COLO829 (cell line): ENCODE data around the gene VAC14.
"Not testable (repeated sequence)": the region's sequence is repeated elsewhere in the genome, so short reads cannot be mapped to it uniquely, and the experiment has no call there.

Experiments
- DNase-seq: peaks from one replicate; pipeline ENCODE4 v3.0.0; 2012; ENCODE audit warnings: low spot score

Gene VAC14

GRCh38 chr16:70660672-70661350 is 140.1 kb downstream of the VAC14 start:
- DNase-seq: no peak

- DNase-seq: no peak
These were observed 140.8 kb downstream of the VAC14 start for GRCh38 chr16:70659953-70660671.

DNA sequence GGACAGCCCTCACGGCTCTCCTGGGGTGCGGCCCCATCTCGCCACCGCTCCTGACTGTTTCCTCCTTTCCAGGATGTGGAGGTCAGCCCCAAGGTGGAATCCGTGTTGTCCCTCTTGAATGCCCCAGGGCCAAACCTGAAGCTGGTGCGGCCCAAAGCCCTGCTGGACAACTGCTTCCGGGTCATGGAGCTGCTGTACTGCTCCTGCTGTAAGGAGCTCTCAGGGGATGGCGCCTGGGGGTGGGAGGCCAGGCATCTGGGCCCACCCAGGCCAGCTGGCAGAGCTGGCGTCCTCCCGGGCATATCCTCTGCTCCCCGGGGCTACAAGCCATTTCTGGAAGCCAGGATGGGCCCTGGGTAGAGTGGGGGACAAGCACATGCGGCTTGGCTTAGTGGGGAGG is 141.4 kb downstream of the VAC14 start:
- no peak for DNase-seq

DNA sequence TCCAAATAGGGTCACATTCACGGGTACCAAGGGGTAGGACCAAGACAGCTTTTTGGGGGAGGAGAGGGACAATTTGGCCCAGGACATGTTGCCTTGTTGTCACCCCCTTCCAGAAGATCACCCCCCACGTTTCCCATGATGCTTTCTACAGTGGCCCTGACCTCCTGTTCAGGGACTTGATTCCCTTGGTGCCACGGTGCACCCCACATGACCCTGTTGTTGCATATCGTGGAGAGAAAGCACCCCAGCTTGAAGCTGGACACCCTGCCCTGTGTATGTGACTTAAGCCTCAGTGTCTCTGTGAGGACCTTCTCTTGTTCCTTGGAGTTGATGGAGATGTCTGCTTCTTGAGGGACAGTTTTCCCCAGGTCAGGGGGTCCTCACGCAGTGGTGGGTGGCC is 142.0 kb downstream of the VAC14 start:
- DNase-seq: no peak

- no peak for DNase-seq
These were observed 143.0 kb downstream of the VAC14 start for GRCh38 chr16:70657956-70658355.

DNA sequence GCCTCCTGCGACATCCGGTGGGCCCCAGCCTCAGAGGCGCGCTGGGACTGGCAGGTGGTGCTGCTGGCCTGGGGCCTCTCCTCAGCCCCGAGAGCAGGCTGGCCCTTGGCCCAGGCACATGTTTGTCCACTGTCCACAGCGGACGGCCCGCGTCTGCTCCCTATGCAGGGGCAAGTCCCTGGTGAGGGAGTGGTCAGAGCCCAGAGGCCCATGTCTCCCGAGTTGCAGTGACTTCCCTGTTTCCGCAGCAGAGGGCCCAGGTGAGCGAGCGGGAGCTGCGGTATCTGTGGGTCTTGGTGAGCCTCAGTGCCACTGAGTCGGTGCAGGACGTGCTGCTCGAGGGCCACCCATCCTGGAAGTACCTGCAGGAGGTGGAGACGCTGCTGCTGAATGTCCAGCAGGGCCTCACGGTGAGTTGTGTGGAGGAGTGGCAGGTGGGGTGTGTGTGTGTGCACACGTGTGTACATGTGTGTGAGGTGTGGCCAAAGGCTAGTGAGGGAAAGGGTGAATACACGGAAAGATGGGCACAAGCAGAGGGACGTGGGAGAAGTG is 144.2 kb downstream of the VAC14 start:
- no peak for DNase-seq

GRCh38 chr16:70656065-70656711 is 144.8 kb downstream of the VAC14 start:
- DNase-seq: no peak

GRCh38 chr16:70653809-70654771 is 146.9 kb downstream of the VAC14 start:
- peak; percentile 45 for DNase-seq

DNA sequence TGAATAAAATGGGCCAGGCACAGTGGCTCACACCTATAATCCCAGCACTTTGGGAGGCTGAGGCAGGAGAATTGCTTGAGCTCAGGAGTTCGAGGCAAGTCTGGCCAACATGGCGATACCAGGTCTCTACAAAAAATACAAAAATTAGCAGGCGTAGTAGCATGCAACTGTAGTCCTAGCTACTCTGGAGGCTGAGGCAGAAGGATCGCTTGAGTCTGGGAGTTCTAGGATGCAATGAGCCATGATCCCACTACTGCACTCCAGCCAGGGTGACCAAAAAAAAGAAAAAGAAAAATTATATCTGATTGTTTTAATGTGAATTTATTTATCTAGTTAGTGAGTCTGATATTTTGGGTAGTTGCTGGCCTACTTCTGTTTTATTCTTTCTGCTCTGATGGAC is 147.6 kb downstream of the VAC14 start:
- DNase-seq: no peak

DNA sequence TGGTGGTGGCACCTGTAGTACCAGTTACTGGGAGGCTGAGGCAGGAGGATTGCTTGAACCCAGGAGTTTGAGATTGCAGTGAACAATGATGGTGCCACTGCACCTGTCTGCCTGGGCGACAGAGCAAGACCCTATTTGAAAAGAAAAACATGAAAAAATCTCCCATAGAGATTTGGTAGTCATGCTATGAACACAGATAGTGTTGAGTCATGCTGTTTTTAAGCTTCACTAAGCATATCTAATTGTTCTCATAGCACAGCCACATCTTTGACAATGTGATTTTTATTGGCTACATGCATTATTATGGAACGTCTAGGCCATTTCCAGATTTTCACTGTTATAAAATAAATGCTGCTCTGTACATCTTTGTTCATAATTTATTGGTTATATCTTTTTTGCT is 148.6 kb downstream of the VAC14 start:
- no peak for DNase-seq

DNA sequence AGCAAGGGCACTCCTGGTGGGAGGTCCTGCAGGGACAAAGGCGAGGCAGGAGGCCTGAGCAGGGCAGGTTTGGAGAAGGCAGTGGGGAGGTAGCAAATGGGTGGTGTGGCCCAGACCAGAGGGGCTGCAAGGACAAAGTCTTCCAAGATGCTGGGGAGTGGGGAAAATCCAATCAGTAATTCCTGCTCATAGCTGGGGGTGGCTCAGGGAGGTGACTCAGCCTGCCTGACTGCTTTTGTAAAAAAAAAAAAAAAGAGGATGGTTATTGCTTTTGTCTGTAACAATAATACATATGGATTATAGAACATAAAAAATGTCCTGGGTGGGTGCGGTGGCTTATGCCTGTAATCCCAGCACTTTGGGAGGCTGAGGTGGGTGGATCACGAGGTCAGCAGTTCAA is 149.4 kb downstream of the VAC14 start:
- DNase-seq: no peak

- no peak for DNase-seq
These were observed 150.7 kb downstream of the VAC14 start for GRCh38 chr16:70650216-70650615.

DNA sequence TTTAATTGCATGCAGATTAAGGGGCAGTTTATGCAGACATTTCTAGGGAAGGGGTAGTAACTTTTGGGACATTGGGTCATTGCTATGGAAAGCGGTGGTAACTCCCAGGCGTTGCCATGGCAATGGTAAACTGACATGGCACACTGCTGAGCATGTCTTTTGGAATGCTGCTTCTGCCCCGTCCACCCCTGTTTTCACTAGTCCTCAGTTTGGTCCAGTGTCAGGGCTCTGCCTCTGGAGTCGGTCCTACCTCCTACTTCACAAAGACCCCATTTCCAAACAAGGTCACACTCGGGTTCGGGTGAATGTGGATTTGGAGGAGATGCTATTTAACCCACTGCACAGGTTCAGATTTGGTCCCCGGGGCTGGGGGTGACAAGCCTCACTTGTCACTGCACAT is 151.7 kb downstream of the VAC14 start:
- no peak for DNase-seq

DNA sequence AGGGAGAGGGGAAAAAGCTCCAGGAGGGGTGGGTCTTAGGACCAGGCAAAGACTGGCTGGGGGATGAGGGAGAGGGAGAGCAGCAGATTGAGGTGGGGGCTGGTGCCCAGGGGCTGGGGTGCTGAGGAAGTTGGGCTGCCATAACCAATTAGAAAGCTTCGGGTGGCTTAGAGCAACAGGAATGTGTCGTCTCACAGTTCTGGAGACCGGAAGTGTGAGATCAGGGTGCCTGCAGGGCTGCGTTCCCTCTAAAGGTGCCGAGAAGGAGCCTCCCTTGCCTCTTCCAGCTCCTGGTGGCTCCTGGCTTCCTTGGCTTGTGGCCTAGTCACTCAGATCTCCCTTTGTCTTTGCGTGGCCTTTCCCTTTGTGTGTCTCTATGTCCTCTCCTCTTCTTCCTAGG is 152.4 kb downstream of the VAC14 start:
- DNase-seq: no peak

DNA sequence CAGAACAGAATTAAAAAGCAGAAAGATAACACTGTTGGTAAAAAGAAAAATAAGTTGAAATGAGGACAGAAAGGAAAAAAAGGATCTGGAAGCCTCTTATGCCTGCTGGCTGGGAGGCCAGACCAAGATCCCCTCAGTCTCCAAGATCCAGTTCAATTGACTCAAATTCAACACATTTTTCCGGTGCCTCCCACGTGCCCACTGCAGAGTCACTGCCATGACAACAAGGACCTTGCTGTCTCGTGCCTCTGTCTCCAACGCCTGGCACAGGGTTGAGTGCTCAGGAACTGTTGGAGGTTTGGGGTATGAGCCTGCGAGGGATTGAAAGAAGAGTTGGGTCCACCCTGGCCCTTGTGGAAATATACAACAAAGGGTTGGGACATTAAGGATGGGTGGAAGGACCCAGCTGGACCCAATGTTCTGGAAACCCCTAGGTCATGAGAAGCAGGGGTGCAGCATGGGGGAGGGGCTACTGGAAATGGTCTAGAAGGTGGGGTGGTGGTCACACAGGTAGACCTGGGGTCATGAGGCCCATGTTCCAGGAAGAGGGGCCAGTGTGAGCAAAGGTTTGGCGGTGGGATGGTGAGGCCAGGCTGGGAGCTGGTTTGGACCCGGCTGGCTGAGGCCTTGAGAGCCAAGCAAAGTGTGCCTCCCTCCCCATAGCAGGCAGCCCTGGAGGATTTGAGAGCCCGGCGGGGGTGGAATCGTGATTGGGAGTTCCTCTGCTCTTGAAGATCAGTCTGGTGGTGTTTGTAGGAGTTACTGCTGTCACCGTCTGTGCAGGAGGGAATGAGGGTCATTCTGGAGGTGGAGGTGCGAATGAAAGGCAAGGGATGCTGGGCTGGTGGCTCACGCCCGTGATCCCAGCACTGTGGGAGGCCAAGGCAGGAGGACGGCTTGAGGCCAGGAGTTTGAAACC is 153.3 kb downstream of the VAC14 start:
- no peak for DNase-seq

DNA sequence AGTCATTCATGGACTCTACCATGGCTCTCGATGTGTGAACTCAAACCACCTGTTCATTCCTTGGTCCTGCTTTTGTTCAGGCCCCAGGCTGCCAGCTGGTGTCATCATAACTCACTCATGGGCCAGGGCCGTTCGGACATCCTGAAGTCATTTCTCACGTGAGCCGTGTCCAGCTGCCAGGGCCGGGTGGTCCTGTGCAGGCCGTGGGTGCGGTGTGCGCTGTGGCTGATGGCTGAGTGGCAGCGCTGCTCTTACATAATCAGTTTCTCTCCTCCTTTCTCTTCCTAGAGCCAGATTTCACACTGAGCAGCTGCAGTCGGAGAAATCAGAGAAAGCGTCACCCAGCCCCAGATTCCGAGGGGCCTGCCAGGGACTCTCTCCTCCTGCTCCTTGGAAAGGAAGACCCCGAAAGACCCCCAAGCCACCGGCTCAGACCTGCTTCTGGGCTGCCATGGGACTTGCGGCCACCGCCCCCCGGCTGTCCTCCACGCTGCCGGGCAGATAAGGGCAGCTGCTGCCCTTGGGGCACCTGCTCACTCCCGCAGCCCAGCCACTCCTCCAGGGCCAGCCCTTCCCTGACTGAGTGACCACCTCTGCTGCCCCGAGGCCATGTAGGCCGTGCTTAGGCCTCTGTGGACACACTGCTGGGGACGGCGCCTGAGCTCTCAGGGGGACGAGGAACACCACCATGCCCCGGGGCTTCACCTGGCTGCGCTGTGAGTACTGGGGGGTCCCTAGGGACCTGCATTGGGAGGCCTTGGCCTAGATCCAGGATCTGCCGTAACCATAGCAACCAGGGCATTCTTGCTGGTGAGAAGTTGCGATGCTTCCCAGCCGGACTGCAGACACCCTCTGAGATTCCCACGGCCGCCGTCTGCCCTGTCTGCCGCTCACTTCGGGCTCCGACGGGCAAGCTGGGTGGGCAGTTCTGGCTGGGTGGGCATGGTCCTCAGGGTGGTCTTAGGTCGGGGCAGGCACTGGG is 154.4 kb downstream of the VAC14 start, which contains the start of gene IL34:
IL34 (plus strand) TSS at position 300 of the 982 bp plus-strand sequence; CDS start at position 689, 389 bp downstream.
- no peak for DNase-seq

GRCh38 chr16:70644763-70645597 is 156.0 kb downstream of the VAC14 start:
- DNase-seq: no peak

- DNase-seq: not testable (repeated sequence)
These were observed 157.7 kb downstream of the VAC14 start for GRCh38 chr16:70643264-70643663.
